Glomerular endothelial cell (primary cell): Measurements from ENCODE around the gene XYLB. TPM values are rescaled to one million over a fixed set of nuclear protein-coding genes. Genes with fewer than 3 reads are reported as not detected.

Source experiments
- DNase-seq: peaks from one replicate; pipeline ENCODE4 v3.0.0-alpha.2; 2011; ENCODE audit warnings: low read depth, low spot score; ENCODE audit errors: extremely low read depth
- total RNA-seq: library from RNA; depleted of rRNA; stranded (reverse); fragments of >200 nt; gene quantifications from 2 replicates; pipeline ENCODE4 v1.2.3, GENCODE V29; 2015

XYLB gene
- total RNA-seq, 1 donor from 2014 or later, result 7.8 TPM

DNA sequence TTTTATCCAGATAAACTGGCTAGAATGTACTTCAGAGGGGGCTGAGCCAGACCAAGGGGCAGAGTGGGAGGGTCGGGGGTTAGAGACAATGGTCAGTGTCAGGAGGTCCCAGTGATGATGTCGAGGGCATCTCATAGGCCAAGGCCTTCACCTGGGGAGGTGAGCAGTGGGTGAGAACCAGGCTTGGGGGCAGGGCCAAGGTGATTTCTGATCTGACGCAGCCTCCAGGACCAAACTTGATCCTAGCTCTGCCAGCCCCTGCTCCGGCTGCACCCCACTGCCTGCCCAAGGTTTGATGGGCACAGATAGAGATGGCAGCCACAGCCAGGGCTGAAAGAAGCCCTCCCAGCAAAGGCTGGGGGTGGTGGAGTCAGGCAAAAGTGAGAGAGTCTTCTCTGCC lies 14.9 kb downstream of the XYLB start:
- no peak for DNase-seq

GRCh38 chr3:38362825-38363224 lies 16.2 kb downstream of the XYLB start:
- DNase-seq, result no peak

DNA sequence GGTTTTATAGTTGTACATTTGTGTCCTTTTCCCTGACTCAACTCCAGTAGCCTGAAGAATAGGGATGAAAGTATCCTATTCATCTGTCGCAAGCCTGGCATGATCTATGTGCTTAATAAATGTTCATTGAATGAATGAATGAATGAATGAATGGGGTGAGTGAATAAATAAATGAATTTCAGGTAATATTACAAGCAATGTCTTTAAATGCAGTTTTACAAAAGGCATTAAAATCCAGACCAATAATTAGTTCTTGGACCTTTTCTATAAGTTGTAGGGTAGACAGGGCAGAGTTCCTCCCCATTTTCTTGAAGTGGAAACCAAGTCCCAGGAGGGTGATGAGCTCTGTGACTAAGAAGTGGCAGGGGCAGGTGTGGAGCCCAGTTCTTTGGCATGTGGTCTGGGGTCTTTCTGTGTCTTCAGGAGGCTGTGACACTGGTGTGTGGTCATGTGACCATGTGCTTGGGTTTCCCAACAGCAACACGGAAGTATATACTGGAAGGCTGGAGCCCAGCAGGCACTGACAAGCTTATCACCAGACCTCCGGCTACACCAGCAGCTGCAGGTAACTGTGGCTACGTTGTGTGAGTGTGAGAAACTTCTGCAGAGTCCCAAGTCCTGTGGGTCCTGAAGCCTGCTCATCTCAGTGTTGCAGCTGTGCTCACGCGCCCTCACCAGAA lies 18.3 kb downstream of the XYLB start:
- no peak for DNase-seq

DNA sequence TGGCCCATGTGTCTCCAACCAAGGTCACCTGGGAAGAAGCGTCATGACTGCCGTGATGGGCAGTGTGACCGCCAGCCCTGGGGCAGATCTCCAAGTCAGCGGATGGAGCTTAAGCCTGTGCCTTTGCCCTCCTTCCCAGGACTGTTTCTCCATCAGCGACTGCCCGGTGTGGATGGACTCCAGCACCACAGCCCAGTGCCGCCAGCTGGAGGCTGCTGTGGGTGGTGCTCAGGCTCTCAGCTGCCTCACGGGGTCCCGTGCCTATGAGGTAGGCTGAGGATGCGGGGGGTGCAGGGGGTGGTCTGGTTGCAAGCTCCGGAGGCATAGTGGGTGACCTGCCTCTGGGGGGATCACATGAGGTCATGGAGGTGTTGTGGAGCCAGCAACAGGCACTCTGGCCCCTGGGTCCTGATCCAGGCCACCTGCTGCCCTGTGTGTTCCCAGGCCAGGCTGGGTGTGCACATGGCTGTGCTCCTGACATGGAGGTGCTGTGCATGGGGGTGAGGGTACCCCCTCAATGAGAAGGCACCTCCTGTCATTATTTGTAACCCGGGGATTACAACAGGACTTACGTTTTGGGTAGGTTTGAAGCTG lies 19.0 kb downstream of the XYLB start:
- no peak for DNase-seq

- DNase-seq, result no peak
Observed at GRCh38 chr3:38366082-38366481, 19.5 kb downstream of the XYLB start.

- no peak for DNase-seq
Observed at GRCh38 chr3:38367779-38368178, 21.2 kb downstream of the XYLB start.

DNA sequence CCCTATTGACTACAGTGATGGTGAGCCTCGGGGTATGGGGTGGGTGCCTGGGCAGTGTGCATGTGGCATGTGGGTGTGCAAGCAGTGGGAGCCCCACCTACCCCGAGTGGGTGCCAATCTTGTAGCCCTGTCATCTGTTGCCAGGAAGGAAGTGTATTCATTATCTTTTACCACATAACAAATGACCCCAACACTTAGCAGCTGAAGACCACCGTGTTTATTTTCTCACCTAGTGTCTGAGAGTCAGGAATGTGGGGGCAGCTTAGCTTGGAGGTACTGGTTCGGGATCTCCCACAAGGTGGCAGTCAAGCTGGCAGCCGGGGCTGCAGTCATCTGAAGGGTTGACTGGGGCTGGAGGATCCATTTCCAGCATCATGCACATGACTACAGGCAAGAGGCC lies 21.7 kb downstream of the XYLB start:
- DNase-seq, result no peak

GRCh38 chr3:38369186-38369585 lies 22.6 kb downstream of the XYLB start:
- DNase-seq, result no peak

DNA sequence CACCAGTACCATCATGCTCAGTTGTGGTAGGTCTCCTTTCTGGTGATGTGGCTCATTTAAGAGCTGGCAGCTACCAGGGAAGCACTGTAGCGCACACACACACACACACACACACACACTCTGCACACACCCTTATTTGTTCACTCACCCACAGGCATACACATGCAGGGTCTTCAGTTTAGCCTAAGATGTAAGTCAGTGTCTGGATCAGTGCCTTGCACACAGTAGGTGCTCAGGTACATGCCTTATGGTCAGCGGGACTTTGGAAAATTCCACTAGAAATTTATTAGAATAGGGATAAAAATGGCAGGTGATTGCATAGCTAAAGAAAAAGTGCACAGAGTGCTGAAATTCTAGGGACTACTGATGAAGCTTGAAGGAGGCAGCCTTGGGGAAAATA lies 23.6 kb downstream of the XYLB start:
- no peak for DNase-seq

DNA sequence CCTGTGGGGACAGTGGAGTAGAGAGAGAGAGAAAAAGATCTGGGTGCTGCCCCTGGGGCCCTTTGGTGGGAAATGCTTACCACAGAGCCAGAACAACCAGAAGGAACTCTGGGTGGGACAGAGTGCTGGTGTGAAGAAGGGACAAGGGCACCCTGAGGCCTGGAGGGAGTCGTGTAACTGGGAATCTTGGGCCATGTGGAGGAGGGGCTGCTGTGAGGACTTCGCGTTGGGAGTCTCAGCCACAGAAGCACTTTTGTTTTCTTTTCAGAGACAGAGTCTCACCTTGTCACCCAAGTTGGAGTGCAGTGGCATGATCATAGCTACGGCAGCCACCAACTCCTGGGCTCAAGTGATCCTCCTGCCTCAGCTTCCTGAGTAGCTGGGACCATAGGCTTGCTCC lies 24.3 kb downstream of the XYLB start:
- no peak for DNase-seq

DNA sequence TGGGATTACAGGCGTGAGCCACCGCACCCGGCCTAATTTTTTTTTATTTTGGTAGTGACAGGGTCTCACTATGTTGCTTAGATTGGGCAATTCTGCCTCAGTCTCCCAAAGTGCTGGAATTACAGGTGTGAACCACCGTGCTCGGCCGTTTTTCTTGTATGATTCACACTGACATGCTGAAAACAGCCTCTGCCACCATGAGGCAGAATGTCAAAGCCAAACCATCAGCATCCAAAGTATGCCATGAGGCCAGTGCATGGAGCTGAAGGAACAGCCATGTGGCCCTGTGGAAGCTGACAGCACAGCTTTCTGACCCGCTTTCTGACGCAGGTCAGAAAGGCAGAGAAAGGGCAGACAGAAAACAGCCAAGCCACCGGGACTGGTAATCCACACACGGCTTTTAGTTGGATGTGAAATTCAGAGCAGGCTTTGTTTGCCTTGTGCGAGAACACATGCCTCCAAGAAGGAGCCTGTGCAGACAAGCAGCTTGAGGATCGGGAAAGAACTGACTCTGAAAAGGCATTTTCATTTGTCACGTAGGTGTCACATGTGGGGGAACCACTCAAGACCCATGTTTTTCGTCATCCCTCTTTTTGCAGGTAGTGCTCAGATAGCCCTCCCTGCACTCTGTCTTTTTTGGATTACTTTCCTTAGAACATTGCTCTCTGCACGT lies 25.1 kb downstream of the XYLB start:
- DNase-seq, result no peak

- DNase-seq, result no peak
Observed at GRCh38 chr3:38372214-38372601, 25.6 kb downstream of the XYLB start.

DNA sequence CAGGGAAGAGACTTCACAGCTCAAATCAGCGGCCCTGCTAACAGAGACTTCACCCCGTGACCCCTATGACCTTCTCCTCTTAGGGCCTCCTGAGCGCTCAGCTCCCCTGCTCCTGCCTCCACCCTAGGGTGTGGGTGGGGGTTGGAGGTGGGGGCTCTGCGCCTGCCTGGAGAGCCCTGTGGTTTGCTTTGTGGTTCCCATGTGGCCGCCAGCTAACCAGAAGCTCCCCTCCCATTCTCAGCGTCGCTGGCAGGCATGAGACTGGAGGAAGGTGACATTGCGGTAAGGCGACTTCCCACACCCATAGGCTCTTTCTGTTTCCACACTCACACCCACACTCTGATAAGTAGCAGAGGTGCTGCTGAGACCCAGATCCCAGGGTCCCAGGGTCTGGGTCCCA lies 27.6 kb downstream of the XYLB start:
- no peak for DNase-seq

DNA sequence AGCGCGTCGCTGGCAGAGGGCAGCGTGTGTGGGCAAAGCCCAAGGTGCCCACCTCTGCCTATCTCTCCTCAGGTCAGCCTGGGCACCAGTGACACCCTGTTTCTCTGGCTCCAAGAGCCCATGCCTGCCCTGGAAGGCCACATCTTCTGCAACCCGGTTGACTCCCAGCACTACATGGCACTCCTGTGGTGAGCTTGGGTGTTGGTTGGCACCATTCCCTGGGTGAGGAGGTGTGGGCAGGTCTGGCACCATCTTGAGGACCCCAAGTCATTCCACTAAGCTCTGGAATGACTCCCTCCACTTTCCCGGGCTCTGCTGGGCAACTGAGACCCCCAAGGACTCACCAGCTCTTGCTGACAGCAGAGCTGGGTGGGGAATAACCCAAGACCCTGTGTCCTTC lies 28.5 kb downstream of the XYLB start:
- DNase-seq, result no peak

DNA sequence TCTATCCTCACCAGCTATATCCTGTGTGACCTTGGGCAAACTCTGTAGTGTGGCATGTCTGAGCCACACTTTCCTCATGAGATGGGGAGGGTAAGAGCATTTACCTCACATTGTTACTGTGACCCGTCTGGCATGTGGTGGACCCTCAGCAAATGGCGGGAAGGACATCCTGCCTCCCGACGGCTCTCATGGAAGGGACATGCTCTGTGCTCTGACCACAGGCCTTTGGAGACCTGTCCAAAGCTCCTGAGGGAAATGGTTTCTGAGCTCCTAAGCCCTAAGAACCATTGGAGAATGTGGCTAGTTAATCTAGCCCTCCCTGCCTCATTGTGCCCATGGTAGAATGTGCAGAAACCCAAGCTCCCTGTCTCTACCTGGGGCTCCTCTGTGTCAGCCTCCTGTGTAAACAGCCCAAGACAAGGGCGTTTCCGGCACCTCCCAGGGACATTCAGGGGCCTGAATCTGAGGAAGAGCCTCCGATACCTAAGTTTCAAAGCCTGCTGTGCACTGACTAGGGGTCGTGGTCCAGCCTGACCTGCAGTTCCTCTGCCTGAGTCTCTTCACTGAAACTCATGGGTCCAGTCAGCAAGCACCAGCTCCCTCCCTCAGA lies 29.0 kb downstream of the XYLB start:
- DNase-seq, result no peak

- no peak for DNase-seq
Observed at GRCh38 chr3:38376098-38376816, 29.7 kb downstream of the XYLB start.

DNA sequence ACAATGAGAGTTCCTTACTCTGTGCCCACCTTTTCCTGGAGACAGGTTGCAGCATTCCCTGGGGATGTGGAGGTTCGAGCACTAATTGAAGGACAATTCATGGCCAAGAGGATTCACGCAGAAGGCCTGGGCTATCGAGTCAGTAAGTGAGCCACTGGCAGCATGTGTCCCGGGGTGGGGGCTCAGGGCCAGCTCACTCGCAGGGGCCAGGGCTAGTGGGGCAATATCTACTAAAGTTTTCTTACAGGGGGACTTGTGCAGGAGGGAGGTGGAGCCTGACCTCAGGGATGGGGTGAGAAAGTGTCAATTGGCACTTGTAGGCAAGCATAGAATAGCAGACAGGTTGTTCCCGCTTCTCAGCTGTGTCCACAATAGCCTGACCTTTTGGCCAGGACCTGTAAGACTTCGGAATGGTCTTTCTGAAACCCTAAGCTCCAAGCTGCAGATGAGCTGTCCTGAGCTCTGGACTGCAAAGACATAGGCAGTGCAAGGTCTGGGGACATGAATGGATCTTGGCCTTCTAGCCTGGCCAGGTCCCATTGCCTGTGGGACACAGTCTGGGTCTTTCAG lies 32.7 kb downstream of the XYLB start:
- no peak for DNase-seq

- DNase-seq, result no peak
Observed at GRCh38 chr3:38382506-38383080, 36.0 kb downstream of the XYLB start.

GRCh38 chr3:38383156-38383875 lies 36.7 kb downstream of the XYLB start:
- DNase-seq, result no peak
